K562 (cell line): ENCODE measurements around the gene FAM240A. TPM values are rescaled to one million over a fixed set of nuclear protein-coding genes. Genes with fewer than 3 reads are reported as not detected.
A peak's percentile ranks its signal among the peaks of the same experiment; 100 is the strongest.

Source experiments
- CCAR2 ChIP-seq: fragments of 200-400 bp; formaldehyde crosslinking; IDR thresholded peaks from 2 replicates; pipeline ENCODE4 v1.6.1; 2017; ENCODE audit warnings: mild to moderate bottlenecking, low read depth, low read length
- CEBPB ChIP-seq: fragments of 450-650 bp; IDR thresholded peaks from 2 replicates; pipeline ENCODE4 v1.6.1; 2016; ENCODE audit warnings: missing genetic modification characterization, missing compliant biosample characterization
- COPS2 ChIP-seq: fragments of 450-650 bp; conservative IDR thresholded peaks from 2 replicates; pipeline ENCODE4 v1.6.1; 2016; ENCODE audit warnings: mild to moderate bottlenecking, moderate library complexity
- FOSL1 ChIP-seq: fragments of 200-800 bp; sonication (Bioruptor generic); conservative IDR thresholded peaks from 2 replicates; pipeline ENCODE4 v1.6.1; 2016; ENCODE audit warnings: missing genetic modification characterization, missing compliant biosample characterization
- HES1 ChIP-seq: fragments of 450-650 bp; IDR thresholded peaks from 2 replicates; pipeline ENCODE4 v1.6.1; 2016; ENCODE audit warnings: low read depth, mild to moderate bottlenecking, moderate library complexity
- HLTF ChIP-seq: fragments of 450-650 bp; IDR thresholded peaks from 2 replicates; pipeline ENCODE4 v1.6.1; 2016
- MAFK ChIP-seq: IDR thresholded peaks from 2 replicates; pipeline ENCODE4 v1.6.1; 2011; ENCODE audit warnings: low read length, improper control_type of control experiment
- RBM15 ChIP-seq: fragments of 200-400 bp; formaldehyde crosslinking; IDR thresholded peaks from 2 replicates; pipeline ENCODE4 v1.6.1; 2018; ENCODE audit warnings: mild to moderate bottlenecking, low read length, moderate library complexity; ENCODE audit not compliant: insufficient read depth
- TAL1 ChIP-seq: fragments of 450-650 bp; IDR thresholded peaks from 2 replicates; pipeline ENCODE4 v1.6.1; 2016; ENCODE audit warnings: mild to moderate bottlenecking
- THAP12 ChIP-seq: fragments of 250-450 bp; sonication (Bioruptor Pico); IDR thresholded peaks from 2 replicates; pipeline ENCODE4 v1.9.0; 2021; ENCODE audit warnings: mild to moderate bottlenecking, inconsistent platforms
- U2AF2 ChIP-seq: fragments of 200-400 bp; formaldehyde crosslinking; optimal IDR thresholded peaks from 2 replicates; pipeline ENCODE3; 2017; ENCODE audit warnings: low read depth, mild to moderate bottlenecking, low read length
- ZBTB2 ChIP-seq: fragments of 450-650 bp; IDR thresholded peaks from 2 replicates; pipeline ENCODE4 v1.6.1; 2016; ENCODE audit warnings: antibody characterized with exemption
- ZNF24 ChIP-seq: fragments of 450-650 bp; IDR thresholded peaks from 2 replicates; pipeline ENCODE4 v1.6.1; 2016
- ZNF311 ChIP-seq: fragments of 250-450 bp; sonication (Bioruptor Pico); IDR thresholded peaks from 2 replicates; pipeline ENCODE4 v1.4.0; 2020; ENCODE audit warnings: mild to moderate bottlenecking, moderate library complexity
- ZNF609 ChIP-seq: sonication (generic); formaldehyde crosslinking; IDR thresholded peaks from 2 replicates; pipeline ENCODE4 v1.8.1; 2023; ENCODE audit warnings: missing genetic modification reagents, mild to moderate bottlenecking, borderline replicate concordance
- ZNF740 ChIP-seq, 3 experiments: fragments of 200-800 bp in 1 of 3; sonication (Bioruptor generic) in 1 of 3; sonication (generic) in 1 of 3; formaldehyde crosslinking in 1 of 3; IDR thresholded peaks; 2 replicates each; pipeline versions ENCODE4 v1.6.1 to v1.8.0; 2016 to 2022; ENCODE audit warnings: mild to moderate bottlenecking in 2 of 3, missing compliant biosample characterization in 2 of 3, missing genetic modification characterization in 2 of 3, missing genetic modification reagents in 1 of 3
- polyA plus RNA-seq, 8 experiments: library from polyadenylated mRNA; depleted of rRNA in 4 of 8; stranded (reverse) in 5 of 8; unstranded in 3 of 8; fragments of >200 nt; fragmentation: Nextera tagmentation in 2 of 8; fragmentation: Illumina TruSeq in 1 of 8; extraction: Ambion mirVana in 2 of 8; extraction: Trizol in 1 of 8; gene quantifications; 2 replicates each; pipeline versions ENCODE4 v1.2.1 to v1.2.3, GENCODE V29; 2011 to 2014; ENCODE audit warnings: inconsistent platforms in 1 of 8, missing spikeins in 1 of 8
- total RNA-seq, 7 experiments: library from RNA; depleted of rRNA in 6 of 7; stranded (reverse); fragments of >200 nt in 6 of 7; fragmentation: Illumina TruSeq in 2 of 7; extraction: Trizol in 2 of 7; gene quantifications; 2 replicates each; pipeline versions ENCODE4 v1.2.1 to v1.2.3, GENCODE V29; 2011 to 2021; ENCODE audit warnings: low replicate concordance in 1 of 7

The FAM240A gene
- total and polyA plus RNA-seq, 9 of the 15 experiments (the other 6 are each of a cell fraction or from before 2014, with no cell fraction given): not detected

- TF ChIP-seq RBM15: no peak
- TF ChIP-seq ZBTB2: no peak
- no peak for TF ChIP-seq TAL1
- peak; percentile 41; the same call in 1 of the 2 replicates for TF ChIP-seq HLTF
- TF ChIP-seq CEBPB: no peak
- no peak for TF ChIP-seq HES1
- TF ChIP-seq ZNF24: peak; percentile 44; the same call in 1 of the 2 replicates
- TF ChIP-seq ZNF740 (CRISPR knock-in tag; IDR thresholded peaks at IDR 0.05): no peak
- TF ChIP-seq ZNF740 (tag; IDR thresholded peaks at IDR 0.05): no peak
- TF ChIP-seq THAP12 (CRISPR knock-in tag): no peak
- TF ChIP-seq ZNF311 (CRISPR knock-in tag): no peak
- TF ChIP-seq CCAR2: no peak
- TF ChIP-seq FOSL1: no peak
- TF ChIP-seq ZNF609 (CRISPR knock-in tag): no peak
- TF ChIP-seq MAFK: peak; percentile 51; the same call in 1 of the 2 replicates
- no peak for TF ChIP-seq U2AF2
- no peak for TF ChIP-seq COPS2
These were observed 17.5 kb downstream of the FAM240A start (continued) for GRCh38 chr3:46629551-46630517.
